Cerebellar nuclear complex (tissue), 1 donor: Measurements from ENCODE around the gene VMP1.
"Not testable (repeated sequence)": the region's sequence is repeated elsewhere in the genome, so short reads cannot be mapped to it uniquely, and the experiment has no call there.

Experiments used
- DNase-seq, 2 experiments: peaks; one replicate each; lab custom pipeline; 2025; lab: John Stamatoyannopoulos, UW

VMP1 gene

GRCh38 chr17:59811209-59811608, 103.8 kb downstream of the VMP1 start:
- no peak for DNase-seq

- no peak for DNase-seq
Measured at GRCh38 chr17:59812139-59812538, 104.7 kb downstream of the VMP1 start.

GRCh38 chr17:59814276-59814675, 106.8 kb downstream of the VMP1 start:
- DNase-seq = no peak

GRCh38 chr17:59814685-59815084, 107.2 kb downstream of the VMP1 start:
- no peak for DNase-seq

- DNase-seq = no peak
Measured at GRCh38 chr17:59815965-59816364, 108.5 kb downstream of the VMP1 start.

GRCh38 chr17:59825533-59826322, 118.3 kb downstream of the VMP1 start:
- no peak for DNase-seq

GRCh38 chr17:59826706-59827453, 119.4 kb downstream of the VMP1 start:
- DNase-seq = no peak

- DNase-seq = no peak
Measured at GRCh38 chr17:59827721-59828477, 120.4 kb downstream of the VMP1 start.

GRCh38 chr17:59828478-59828760, 121.0 kb downstream of the VMP1 start:
- DNase-seq = no peak

GRCh38 chr17:59828819-59829216, 121.4 kb downstream of the VMP1 start:
- DNase-seq = not testable (repeated sequence)

GRCh38 chr17:59829217-59830006, 122.0 kb downstream of the VMP1 start:
- DNase-seq = no peak

- DNase-seq = no peak
Measured at GRCh38 chr17:59830007-59830630, 122.7 kb downstream of the VMP1 start.

GRCh38 chr17:59830846-59831486, 123.5 kb downstream of the VMP1 start:
- no peak for DNase-seq

- no peak for DNase-seq
Measured at GRCh38 chr17:59832883-59833379, 125.5 kb downstream of the VMP1 start.

- DNase-seq = no peak
Measured at GRCh38 chr17:59837308-59838051, 130.0 kb downstream of the VMP1 start.

- no peak for DNase-seq
Measured at GRCh38 chr17:59838052-59838916, 130.8 kb downstream of the VMP1 start.

GRCh38 chr17:59839651-59840328, 132.3 kb downstream of the VMP1 start:
- DNase-seq = no peak

- no peak for DNase-seq
Measured at GRCh38 chr17:59840329-59841090, 133.1 kb downstream of the VMP1 start.
